K562 (cell line): Measurements from ENCODE around the gene ADAM8. TPM values are rescaled to one million over a fixed set of nuclear protein-coding genes. Genes with fewer than 3 reads are reported as not detected.

Experiments used
- ARNT ChIP-seq, 2 experiments: fragments of 450-650 bp; IDR thresholded peaks; 2 replicates each; pipeline ENCODE4 v1.6.1; 2016; ENCODE audit warnings: mild to moderate bottlenecking in 1 of 2
- CHD4 ChIP-seq: fragments of 200-600 bp; sonication (generic); IDR thresholded peaks from 3 replicates; pipeline ENCODE4 v1.6.1; 2012; ENCODE audit warnings: low read depth, mild to moderate bottlenecking, mixed read lengths, low read length, inconsistent platforms; ENCODE audit not compliant: insufficient read depth, insufficient replicate concordance, poor library complexity, severe bottlenecking
- DMBX1 ChIP-seq: fragments of 250-450 bp; sonication (Bioruptor Pico); IDR thresholded peaks from 2 replicates; pipeline ENCODE4 v1.8.0; 2022; ENCODE audit warnings: inconsistent platforms, mild to moderate bottlenecking, moderate library complexity, borderline replicate concordance
- HNRNPL ChIP-seq: fragments of 200-400 bp; formaldehyde crosslinking; IDR thresholded peaks from 2 replicates; pipeline ENCODE4 v1.6.1; 2017; ENCODE audit warnings: low read depth, mild to moderate bottlenecking, low read length
- ILK ChIP-seq: fragments of 450-650 bp; IDR thresholded peaks from 2 replicates; pipeline ENCODE4 v1.6.1; 2016; ENCODE audit warnings: missing genetic modification characterization, low read depth, mild to moderate bottlenecking, missing compliant biosample characterization, moderate library complexity, borderline replicate concordance
- JUNB ChIP-seq: fragments of 450-650 bp; formaldehyde crosslinking; conservative IDR thresholded peaks from 2 replicates; pipeline ENCODE4 v1.4.0; 2020; ENCODE audit warnings: mild to moderate bottlenecking
- SMAD1 ChIP-seq: fragments of 150-350 bp; IDR thresholded peaks from 2 replicates; pipeline ENCODE4 v1.6.1; 2014; ENCODE audit warnings: low read length, low read depth; ENCODE audit not compliant: partially characterized antibody
- SNIP1 ChIP-seq: fragments of 450-650 bp; IDR thresholded peaks from 2 replicates; pipeline ENCODE4 v1.7.1; 2017; ENCODE audit warnings: low read depth, mild to moderate bottlenecking
- TBP ChIP-seq: optimal IDR thresholded peaks from 2 replicates; pipeline ENCODE3; 2011; ENCODE audit warnings: low read depth, low read length, improper control_type of control experiment
- ZFP30 ChIP-seq: fragments of 250-450 bp; sonication (Bioruptor Pico); IDR thresholded peaks from 2 replicates; pipeline ENCODE4 v1.8.0; 2022; ENCODE audit warnings: moderate library complexity, mild to moderate bottlenecking, inconsistent platforms, borderline replicate concordance
- ZNF583 ChIP-seq: fragments of 250-450 bp; sonication (Bioruptor Pico); IDR thresholded peaks from 2 replicates; pipeline ENCODE4 v1.4.0; 2020
- ZNF75A ChIP-seq: fragments of 450-650 bp; formaldehyde crosslinking; IDR thresholded peaks from 2 replicates; pipeline ENCODE4 v1.4.0; 2020; ENCODE audit warnings: mild to moderate bottlenecking
- polyA plus RNA-seq, 8 experiments: library from polyadenylated mRNA; depleted of rRNA in 4 of 8; stranded (reverse) in 5 of 8; unstranded in 3 of 8; fragments of >200 nt; fragmentation: Nextera tagmentation in 2 of 8; fragmentation: Illumina TruSeq in 1 of 8; extraction: Ambion mirVana in 2 of 8; extraction: Trizol in 1 of 8; gene quantifications; 2 replicates each; pipeline versions ENCODE4 v1.2.1 to v1.2.3, GENCODE V29; 2011 to 2014; ENCODE audit warnings: inconsistent platforms in 1 of 8, missing spikeins in 1 of 8
- total RNA-seq, 7 experiments: library from RNA; depleted of rRNA in 6 of 7; stranded (reverse); fragments of >200 nt in 6 of 7; fragmentation: Illumina TruSeq in 2 of 7; extraction: Trizol in 2 of 7; gene quantifications; 2 replicates each; pipeline versions ENCODE4 v1.2.1 to v1.2.3, GENCODE V29; 2011 to 2021; ENCODE audit warnings: low replicate concordance in 1 of 7
- TF ChIP-seq, protein P1 (sequence below): fragments of 250-450 bp; sonication (Bioruptor Pico); IDR thresholded peaks from 2 replicates; pipeline ENCODE4 v1.8.0; 2021; ENCODE audit warnings: moderate library complexity, mild to moderate bottlenecking, inconsistent platforms
- TF ChIP-seq, protein P2 (sequence below), 2 experiments: fragments of 450-650 bp in 1 of 2; sonication (generic) in 1 of 2; formaldehyde crosslinking; conservative IDR thresholded peaks; 2 replicates each; pipeline versions ENCODE4 v1.4.0 to v1.8.1; 2020 to 2022; ENCODE audit warnings: mild to moderate bottlenecking in 1 of 2, missing genetic modification reagents in 1 of 2
- TF ChIP-seq, protein P3 (sequence below), 2 experiments: fragments of 450-650 bp in 1 of 2; sonication (generic) in 1 of 2; formaldehyde crosslinking in 1 of 2; IDR thresholded peaks; 2 replicates each; pipeline versions ENCODE4 v1.7.1 to v1.9.0; 2016 to 2022; ENCODE audit warnings: inconsistent platforms in 1 of 2, mild to moderate bottlenecking in 1 of 2, missing genetic modification reagents in 1 of 2

Gene ADAM8
- total and polyA plus RNA-seq, 9 of the 15 experiments (the other 6 are each of a cell fraction or from before 2014, with no cell fraction given) = 0.07 to 7.0 (median 1.1) TPM

DNA sequence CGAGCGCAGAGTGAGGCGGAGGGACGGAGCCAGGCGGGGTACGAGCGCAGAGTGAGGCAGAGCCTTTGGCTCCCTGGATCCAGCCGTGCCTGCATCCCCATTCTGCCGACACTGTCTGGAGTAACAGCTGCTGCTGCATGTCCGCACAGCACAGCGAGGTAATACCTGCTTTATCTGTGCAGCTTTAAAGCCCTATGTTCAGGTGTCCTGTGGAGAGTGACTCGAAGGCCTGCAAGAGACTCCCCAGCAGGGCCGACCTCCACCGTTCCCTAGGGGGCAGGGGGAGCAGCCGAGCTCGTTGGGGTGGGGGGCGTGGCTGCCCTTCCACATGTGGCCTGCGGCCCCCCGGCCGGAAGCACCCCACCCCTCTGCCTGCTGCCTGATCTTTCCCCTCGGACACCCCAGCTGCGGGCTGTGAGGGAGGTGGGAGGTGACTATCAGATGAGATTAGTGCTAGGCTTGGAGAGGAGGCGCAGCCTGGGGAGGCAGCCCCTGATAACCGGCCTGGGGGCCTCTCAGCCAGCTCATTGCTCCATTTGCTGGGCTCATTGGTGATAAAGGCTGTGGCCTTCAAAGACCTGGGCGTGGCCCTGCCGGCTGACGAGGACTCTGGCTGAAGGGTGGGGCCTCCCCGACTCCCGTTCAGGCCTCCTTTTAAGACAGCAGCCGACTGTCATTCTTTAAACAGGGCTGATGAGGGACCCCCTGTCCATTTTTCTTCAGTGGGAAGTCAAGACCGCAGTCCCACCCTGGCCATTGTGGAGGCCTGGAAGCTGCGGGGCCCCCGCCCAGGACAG is 31.0 kb downstream of the ADAM8 start (continued):
- TF ChIP-seq, protein P1, sequence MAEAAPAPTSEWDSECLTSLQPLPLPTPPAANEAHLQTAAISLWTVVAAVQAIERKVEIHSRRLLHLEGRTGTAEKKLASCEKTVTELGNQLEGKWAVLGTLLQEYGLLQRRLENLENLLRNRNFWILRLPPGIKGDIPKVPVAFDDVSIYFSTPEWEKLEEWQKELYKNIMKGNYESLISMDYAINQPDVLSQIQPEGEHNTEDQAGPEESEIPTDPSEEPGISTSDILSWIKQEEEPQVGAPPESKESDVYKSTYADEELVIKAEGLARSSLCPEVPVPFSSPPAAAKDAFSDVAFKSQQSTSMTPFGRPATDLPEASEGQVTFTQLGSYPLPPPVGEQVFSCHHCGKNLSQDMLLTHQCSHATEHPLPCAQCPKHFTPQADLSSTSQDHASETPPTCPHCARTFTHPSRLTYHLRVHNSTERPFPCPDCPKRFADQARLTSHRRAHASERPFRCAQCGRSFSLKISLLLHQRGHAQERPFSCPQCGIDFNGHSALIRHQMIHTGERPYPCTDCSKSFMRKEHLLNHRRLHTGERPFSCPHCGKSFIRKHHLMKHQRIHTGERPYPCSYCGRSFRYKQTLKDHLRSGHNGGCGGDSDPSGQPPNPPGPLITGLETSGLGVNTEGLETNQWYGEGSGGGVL (CRISPR knock-in tag) = no peak
- no peak for TF ChIP-seq ZNF583 (CRISPR knock-in tag)
- TF ChIP-seq, protein P2, sequence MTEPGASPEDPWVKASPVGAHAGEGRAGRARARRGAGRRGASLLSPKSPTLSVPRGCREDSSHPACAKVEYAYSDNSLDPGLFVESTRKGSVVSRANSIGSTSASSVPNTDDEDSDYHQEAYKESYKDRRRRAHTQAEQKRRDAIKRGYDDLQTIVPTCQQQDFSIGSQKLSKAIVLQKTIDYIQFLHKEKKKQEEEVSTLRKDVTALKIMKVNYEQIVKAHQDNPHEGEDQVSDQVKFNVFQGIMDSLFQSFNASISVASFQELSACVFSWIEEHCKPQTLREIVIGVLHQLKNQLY (CRISPR knock-in tag; conservative IDR thresholded peaks at IDR 0.05) = no peak
- peak; percentile 56 for TF ChIP-seq CHD4
- TF ChIP-seq SMAD1 = no peak
- no peak for TF ChIP-seq ILK (tag)
- TF ChIP-seq, protein P3, sequence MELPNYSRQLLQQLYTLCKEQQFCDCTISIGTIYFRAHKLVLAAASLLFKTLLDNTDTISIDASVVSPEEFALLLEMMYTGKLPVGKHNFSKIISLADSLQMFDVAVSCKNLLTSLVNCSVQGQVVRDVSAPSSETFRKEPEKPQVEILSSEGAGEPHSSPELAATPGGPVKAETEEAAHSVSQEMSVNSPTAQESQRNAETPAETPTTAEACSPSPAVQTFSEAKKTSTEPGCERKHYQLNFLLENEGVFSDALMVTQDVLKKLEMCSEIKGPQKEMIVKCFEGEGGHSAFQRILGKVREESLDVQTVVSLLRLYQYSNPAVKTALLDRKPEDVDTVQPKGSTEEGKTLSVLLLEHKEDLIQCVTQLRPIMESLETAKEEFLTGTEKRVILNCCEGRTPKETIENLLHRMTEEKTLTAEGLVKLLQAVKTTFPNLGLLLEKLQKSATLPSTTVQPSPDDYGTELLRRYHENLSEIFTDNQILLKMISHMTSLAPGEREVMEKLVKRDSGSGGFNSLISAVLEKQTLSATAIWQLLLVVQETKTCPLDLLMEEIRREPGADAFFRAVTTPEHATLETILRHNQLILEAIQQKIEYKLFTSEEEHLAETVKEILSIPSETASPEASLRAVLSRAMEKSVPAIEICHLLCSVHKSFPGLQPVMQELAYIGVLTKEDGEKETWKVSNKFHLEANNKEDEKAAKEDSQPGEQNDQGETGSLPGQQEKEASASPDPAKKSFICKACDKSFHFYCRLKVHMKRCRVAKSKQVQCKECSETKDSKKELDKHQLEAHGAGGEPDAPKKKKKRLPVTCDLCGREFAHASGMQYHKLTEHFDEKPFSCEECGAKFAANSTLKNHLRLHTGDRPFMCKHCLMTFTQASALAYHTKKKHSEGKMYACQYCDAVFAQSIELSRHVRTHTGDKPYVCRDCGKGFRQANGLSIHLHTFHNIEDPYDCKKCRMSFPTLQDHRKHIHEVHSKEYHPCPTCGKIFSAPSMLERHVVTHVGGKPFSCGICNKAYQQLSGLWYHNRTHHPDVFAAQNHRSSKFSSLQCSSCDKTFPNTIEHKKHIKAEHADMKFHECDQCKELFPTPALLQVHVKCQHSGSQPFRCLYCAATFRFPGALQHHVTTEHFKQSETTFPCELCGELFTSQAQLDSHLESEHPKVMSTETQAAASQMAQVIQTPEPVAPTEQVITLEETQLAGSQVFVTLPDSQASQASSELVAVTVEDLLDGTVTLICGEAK (IDR thresholded peaks at IDR 0.05) = no peak
- TF ChIP-seq, protein P3 (CRISPR knock-in tag; IDR thresholded peaks at IDR 0.05) = no peak
- TF ChIP-seq SNIP1 = no peak
- peak; percentile 18 for TF ChIP-seq TBP
- TF ChIP-seq HNRNPL = no peak
- no peak for TF ChIP-seq ZNF75A (CRISPR knock-in tag)
- no peak for TF ChIP-seq ARNT (IDR thresholded peaks at IDR 0.05)
- TF ChIP-seq ZFP30 (CRISPR knock-in tag) = no peak
- TF ChIP-seq DMBX1 (CRISPR knock-in tag) = no peak
- TF ChIP-seq JUNB = no peak
